GM23248 (cell line): ENCODE measurements around the gene BPIFB3. TPM values are rescaled to one million over a fixed set of nuclear protein-coding genes. Genes with fewer than 3 reads are reported as not detected.

Experiments
- DNase-seq: peaks from one replicate; pipeline ENCODE4 v3.0.0-alpha.2; 2015
- H2AFZ ChIP-seq: fragments of 200-600 bp; sonication (generic); 2 replicates; pipeline ENCODE4 v1.6.1; 2016; ENCODE audit warnings: antibody characterized with exemption
- H3F3A ChIP-seq: fragments of 200-600 bp; sonication (generic); 2 replicates; pipeline ENCODE4 v1.6.1; 2016; ENCODE audit warnings: mild to moderate bottlenecking, antibody characterized with exemption, mixed run types; ENCODE audit not compliant: insufficient read depth
- H3K27ac ChIP-seq: fragments of 200-600 bp; sonication (generic); 2 replicates; pipeline ENCODE4 v1.5.1; 2016; ENCODE audit warnings: mild to moderate bottlenecking
- H3K27me3 ChIP-seq: fragments of 200-600 bp; sonication (generic); replicated peaks from 2 replicates; pipeline ENCODE4 v1.6.1; 2016; ENCODE audit warnings: mild to moderate bottlenecking; ENCODE audit not compliant: insufficient read depth
- H3K36me3 ChIP-seq: fragments of 200-600 bp; sonication (generic); 2 replicates; pipeline ENCODE4 v1.6.1; 2016; ENCODE audit warnings: low read depth, mild to moderate bottlenecking
- H3K4me1 ChIP-seq: fragments of 200-600 bp; sonication (generic); 2 replicates; pipeline ENCODE4 v1.6.1; 2016; ENCODE audit warnings: mild to moderate bottlenecking; ENCODE audit not compliant: insufficient read depth
- H3K4me2 ChIP-seq: fragments of 200-600 bp; sonication (generic); one replicate; pipeline ENCODE4 v1.6.1; 2016; ENCODE audit warnings: mild to moderate bottlenecking; ENCODE audit not compliant: unreplicated experiment
- H3K4me3 ChIP-seq: fragments of 200-600 bp; sonication (generic); 2 replicates; pipeline ENCODE4 v1.5.1; 2016; ENCODE audit warnings: mild to moderate bottlenecking
- H3K79me2 ChIP-seq: fragments of 200-600 bp; sonication (generic); 2 replicates; pipeline ENCODE4 v1.6.1; 2016; ENCODE audit warnings: mild to moderate bottlenecking; ENCODE audit not compliant: insufficient read depth
- H3K9ac ChIP-seq: fragments of 200-600 bp; sonication (generic); 2 replicates; pipeline ENCODE4 v1.6.1; 2016; ENCODE audit warnings: mild to moderate bottlenecking
- H3K9me2 ChIP-seq: fragments of 200-600 bp; sonication (generic); 2 replicates; pipeline ENCODE4 v1.6.1; 2016; ENCODE audit warnings: mixed run types, mild to moderate bottlenecking, moderate library complexity; ENCODE audit not compliant: insufficient read depth
- H3K9me3 ChIP-seq: fragments of 200-600 bp; sonication (generic); one replicate; pipeline ENCODE4 v1.6.1; 2017; ENCODE audit warnings: low read depth
- H4K20me1 ChIP-seq: fragments of 200-600 bp; sonication (generic); 2 replicates; pipeline ENCODE4 v1.6.0; 2016; ENCODE audit not compliant: insufficient read depth
- EZH2 ChIP-seq: fragments of 200-600 bp; sonication (generic); IDR thresholded peaks from 2 replicates; pipeline ENCODE4 v1.6.1; 2018; ENCODE audit warnings: antibody characterized with exemption, mild to moderate bottlenecking; ENCODE audit not compliant: insufficient read depth, poor library complexity, severe bottlenecking
- EZH2phosphoT487 ChIP-seq: fragments of 200-600 bp; sonication (generic); IDR thresholded peaks from 2 replicates; pipeline ENCODE4 v1.6.1; 2018; ENCODE audit warnings: antibody characterized with exemption, moderate library complexity, mild to moderate bottlenecking, low read depth; ENCODE audit not compliant: insufficient read depth
- WGBS, 2 experiments: methylation state at CpG; one replicate each; pipeline ENCODE4 v1.1.6; 2015 to 2017; ENCODE audit warnings: low lambda C conversion rate in 2 of 2, low coverage in 1 of 2; ENCODE audit errors: missing lambda C conversion rate in 2 of 2; 5-methylcytosine and 5-hydroxymethylcytosine counted together
- in situ Hi-C: fragments of 300-500 bp; cut with MboI; formaldehyde crosslinking; loops from 2 replicates; pipeline ENCODE4 v1.15.0; 2020
- polyA plus RNA-seq: library from polyadenylated mRNA; unstranded; fragments of >200 nt; fragmentation: Nextera tagmentation; extraction: Ambion mirVana; gene quantifications from 2 replicates; pipeline ENCODE4 v1.2.1, GENCODE V29; 2016
- total RNA-seq: library from RNA; depleted of rRNA; stranded (reverse); fragments of >200 nt; shearing (Covaris generic); gene quantifications from 2 replicates; pipeline ENCODE4 v1.2.3, GENCODE V29; 2014

Gene BPIFB3
- total and polyA plus RNA-seq, 2 experiments from 2014 or later = not detected

DNA sequence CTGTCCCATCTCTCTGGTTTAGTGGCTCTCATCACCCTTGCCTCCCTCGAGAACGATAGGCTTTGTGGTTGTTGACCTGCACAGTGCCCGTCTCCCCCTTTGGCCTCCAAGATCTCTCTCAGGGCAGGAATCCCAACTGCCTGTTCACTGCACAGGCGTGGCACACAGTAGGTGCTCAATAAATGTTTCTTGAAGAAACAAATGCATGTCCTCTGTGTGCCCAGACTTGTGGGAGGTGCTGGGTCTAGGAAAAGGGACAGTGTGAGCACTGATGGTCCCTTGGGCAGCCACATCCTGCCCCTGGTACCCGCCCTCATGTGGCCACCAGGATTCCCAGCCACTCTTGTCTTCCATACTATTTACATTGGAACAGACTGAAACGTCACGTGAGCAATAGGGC, 24.8 kb upstream of the BPIFB3 start:
- WGBS, 2 experiments = 10 to 17% methylated on average over 7 of the region's 7 CpGs
- H3K36me3 ChIP-seq = no peaks in the 10 kb centered on the region
- H3K4me3 ChIP-seq = no peak overlapping the region
- in situ Hi-C loops = no loop called here
- H3K9me3 ChIP-seq = no peaks in the 10 kb centered on the region
- H3K79me2 ChIP-seq = no peaks in the 10 kb centered on the region
- no peak overlapping the region for H3K27ac ChIP-seq
- DNase-seq = no peak
- no peak overlapping the region for H2AFZ ChIP-seq
- no peaks in the 10 kb centered on the region for H3F3A ChIP-seq
- H3K9me2 ChIP-seq = no peaks in the 10 kb centered on the region
- H3K9ac ChIP-seq = no peak overlapping the region
- H3K4me1 ChIP-seq = no peaks in the 10 kb centered on the region
- no peaks in the 10 kb centered on the region; the same call in 1 of the 2 replicates for H3K27me3 ChIP-seq
- no peaks in the 10 kb centered on the region for H4K20me1 ChIP-seq
- TF ChIP-seq EZH2phosphoT487 (no peak), EZH2 (no peak)
- no peak overlapping the region for H3K4me2 ChIP-seq

DNA sequence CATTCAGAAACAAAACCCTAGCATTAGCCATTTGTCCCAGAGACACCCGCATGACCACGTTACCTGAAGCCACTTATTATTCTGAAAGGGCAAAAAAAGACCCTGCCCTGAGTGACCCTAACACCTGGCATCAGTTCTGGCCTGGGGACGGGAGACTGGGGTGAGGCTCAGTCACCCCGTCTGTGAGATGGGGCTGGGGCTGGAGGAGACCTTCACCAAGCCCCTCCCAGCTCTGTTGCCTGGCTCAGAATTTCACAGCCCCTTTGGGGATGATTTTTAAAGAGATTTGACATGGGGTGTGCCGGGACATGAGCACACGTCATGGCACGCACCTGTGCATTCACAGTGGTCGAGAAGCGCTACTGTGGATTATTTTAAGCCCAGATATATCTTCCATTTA, 23.6 kb upstream of the BPIFB3 start:
- no peaks in the 10 kb centered on the region for H3K79me2 ChIP-seq
- no peak overlapping the region for H2AFZ ChIP-seq
- no peaks in the 10 kb centered on the region for H3K9me2 ChIP-seq
- 44 to 50% methylated on average over 9 of the region's 9 CpGs for WGBS, 2 experiments
- no peak for DNase-seq
- H3K4me3 ChIP-seq = no peak overlapping the region
- H3K27me3 ChIP-seq = no peaks in the 10 kb centered on the region; the same call in 1 of the 2 replicates
- H3F3A ChIP-seq = no peaks in the 10 kb centered on the region
- no peak overlapping the region for H3K9ac ChIP-seq
- H3K4me1 ChIP-seq = no peaks in the 10 kb centered on the region
- H3K36me3 ChIP-seq = no peaks in the 10 kb centered on the region
- H3K4me2 ChIP-seq = no peak overlapping the region
- H3K9me3 ChIP-seq = no peaks in the 10 kb centered on the region
- in situ Hi-C loops = no loop called here
- no peak overlapping the region for H3K27ac ChIP-seq
- no peaks in the 10 kb centered on the region for H4K20me1 ChIP-seq
- TF ChIP-seq EZH2 (no peak), EZH2phosphoT487 (no peak)

DNA sequence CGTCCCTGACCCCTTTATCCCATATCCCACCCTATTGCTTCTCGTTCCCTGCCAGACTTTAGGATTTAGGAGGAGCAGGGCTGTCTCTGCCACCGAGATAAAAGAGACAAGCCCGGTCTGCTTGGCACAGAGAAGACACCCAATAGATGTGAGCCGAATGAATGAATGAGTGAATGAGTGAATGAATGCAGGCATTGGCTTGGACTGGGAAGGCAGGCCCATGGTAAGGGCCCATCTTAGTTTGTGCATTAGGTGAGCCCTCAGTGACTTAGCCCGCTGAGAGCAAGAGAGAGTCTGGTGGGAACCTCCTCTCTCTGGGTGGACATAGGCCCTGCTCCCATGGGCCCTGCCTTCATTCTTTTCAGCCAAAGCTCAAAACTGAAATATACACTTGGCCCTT, 23.1 kb upstream of the BPIFB3 start:
- Histone ChIP-seq H3K4me3 (no peak overlapping the region), H3K36me3 (no peaks in the 10 kb centered on the region), H3K4me2 (no peak overlapping the region), H4K20me1 (no peaks in the 10 kb centered on the region), H3K4me1 (no peaks in the 10 kb centered on the region), H3K9me2 (no peaks in the 10 kb centered on the region), H3F3A (no peaks in the 10 kb centered on the region), H3K27ac (no peak overlapping the region), H3K79me2 (no peaks in the 10 kb centered on the region), H3K9me3 (no peaks in the 10 kb centered on the region), H2AFZ (no peak overlapping the region), H3K9ac (no peak overlapping the region), H3K27me3 (no peaks in the 10 kb centered on the region; the same call in 1 of the 2 replicates)
- in situ Hi-C loops = no loop called here
- TF ChIP-seq EZH2 = no peak
- TF ChIP-seq EZH2phosphoT487 = no peak
- WGBS, 2 experiments = 40 to 55% methylated on average over 6 of the region's 6 CpGs
- no peak for DNase-seq

DNA sequence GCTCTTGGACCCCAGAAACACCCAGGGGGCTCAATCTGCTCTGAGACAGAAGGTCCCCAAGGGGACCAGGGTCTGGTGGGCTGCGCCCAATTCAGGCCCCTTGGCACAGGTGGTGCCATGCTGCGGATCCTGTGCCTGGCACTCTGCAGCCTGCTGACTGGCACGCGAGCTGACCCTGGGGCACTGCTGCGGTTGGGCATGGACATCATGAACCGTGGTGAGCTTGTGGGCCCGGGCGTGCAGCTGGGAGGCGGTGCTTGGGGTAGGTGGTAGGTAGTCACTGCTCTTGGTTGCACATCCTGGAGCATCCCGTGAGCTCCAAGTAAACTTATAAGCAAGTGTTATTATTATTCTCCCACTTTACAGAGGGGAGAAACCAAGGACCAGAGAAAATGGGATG, 22.2 kb upstream of the BPIFB3 start, which contains the start of gene BPIFB6:
Gene BPIFB6 (plus strand): TSS at position 118 of the 400 bp plus-strand sequence. CDS start 0 bp downstream, at position 118.
- no peak within 1 kb of the TSS for H3K9ac ChIP-seq
- no peak within 1 kb of the TSS for H3K4me2 ChIP-seq
- H3K9me3 ChIP-seq = no peaks in the 10 kb centered on the region
- no peak for DNase-seq
- H3K4me3 ChIP-seq = no peak within 1 kb of the TSS
- in situ Hi-C loops = no loop called here
- H3K4me1 ChIP-seq = no peaks in the 10 kb centered on the region
- WGBS, 2 experiments = 65 to 66% methylated on average over 10 of the region's 10 CpGs
- H3K79me2 ChIP-seq = no peaks in the 10 kb centered on the region
- H3K9me2 ChIP-seq = no peaks in the 10 kb centered on the region
- H3K36me3 ChIP-seq = no peaks in the 10 kb centered on the region
- H3K27me3 ChIP-seq = no peaks in the 10 kb centered on the region; the same call in 1 of the 2 replicates
- H3F3A ChIP-seq = no peaks in the 10 kb centered on the region
- H3K27ac ChIP-seq = no peak within 1 kb of the TSS
- no peaks in the 10 kb centered on the region for H4K20me1 ChIP-seq
- TF ChIP-seq EZH2phosphoT487 (no peak), EZH2 (no peak)
- no peak within 1 kb of the TSS for H2AFZ ChIP-seq

DNA sequence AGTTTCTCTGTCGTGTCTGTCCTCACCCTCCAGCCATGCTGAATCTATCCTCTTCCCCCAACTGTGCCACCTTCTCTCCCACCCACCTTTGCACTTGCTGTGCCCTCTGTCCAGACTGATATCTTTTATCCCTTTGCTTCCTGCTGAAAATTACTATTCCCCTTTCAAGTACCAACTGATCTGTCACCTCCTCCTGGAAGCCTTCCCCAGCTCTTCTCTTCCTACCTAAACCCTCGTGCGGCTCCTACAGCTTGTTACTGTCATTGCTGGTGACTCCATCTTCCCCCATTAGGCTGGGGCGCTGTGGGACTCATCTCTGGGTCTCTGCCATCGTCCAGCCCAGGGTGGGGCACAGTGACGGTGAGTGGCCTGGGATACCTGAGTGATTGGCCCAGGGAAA, 21.1 kb upstream of the BPIFB3 start:
- Histone ChIP-seq H3K79me2 (no peaks in the 10 kb centered on the region), H3K27ac (no peak overlapping the region), H3K36me3 (no peaks in the 10 kb centered on the region), H3K9me2 (no peaks in the 10 kb centered on the region), H3K4me2 (no peak overlapping the region), H3K9ac (no peak overlapping the region), H2AFZ (no peak overlapping the region), H3K4me3 (no peak overlapping the region), H3K9me3 (no peaks in the 10 kb centered on the region), H4K20me1 (no peaks in the 10 kb centered on the region), H3K27me3 (no peaks in the 10 kb centered on the region; the same call in 1 of the 2 replicates), H3F3A (no peaks in the 10 kb centered on the region), H3K4me1 (no peaks in the 10 kb centered on the region)
- in situ Hi-C loops = no loop called here
- TF ChIP-seq EZH2 (no peak), EZH2phosphoT487 (no peak)
- 33 to 36% methylated on average over 6 of the region's 6 CpGs for WGBS, 2 experiments
- no peak for DNase-seq
